ENCODE data around the gene CELA3A.
"Not testable (repeated sequence)": the region's sequence is repeated elsewhere in the genome, so short reads cannot be mapped to it uniquely, and the experiment has no call there.

Gene CELA3A

GRCh38 chr1:21982122-21982521 lies 19.3 kb upstream of the CELA3A start:
- not testable (repeated sequence) for DNase-seq

- not testable (repeated sequence) for DNase-seq
Measured at GRCh38 chr1:21983539-21983938, 17.9 kb upstream of the CELA3A start.

DNA sequence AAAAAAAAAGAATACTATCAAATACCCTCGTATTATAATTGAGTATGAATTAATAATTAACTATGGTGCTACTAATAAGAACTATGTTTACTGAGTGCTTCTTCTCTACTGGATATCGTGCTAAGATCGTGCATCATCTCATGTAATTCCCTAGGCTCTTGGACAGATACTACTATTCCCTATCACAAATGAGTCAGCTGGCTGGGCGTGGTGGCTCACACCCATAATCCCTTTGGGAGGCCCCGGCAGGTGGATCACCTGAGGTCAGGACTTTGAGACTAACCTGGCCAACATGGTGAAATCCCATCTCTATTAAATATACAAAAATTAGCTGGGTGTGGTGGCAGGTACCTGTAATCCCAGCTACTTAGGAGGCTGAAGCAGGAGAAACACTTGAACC lies 15.6 kb upstream of the CELA3A start:
- DNase-seq = not testable (repeated sequence)

GRCh38 chr1:21986386-21986785 lies 15.1 kb upstream of the CELA3A start:
- not testable (repeated sequence) for DNase-seq

- not testable (repeated sequence) for DNase-seq
Measured at GRCh38 chr1:21989672-21990393, 11.6 kb upstream of the CELA3A start.

- DNase-seq = not testable (repeated sequence)
Measured at GRCh38 chr1:21992186-21992585, 9.3 kb upstream of the CELA3A start.

DNA sequence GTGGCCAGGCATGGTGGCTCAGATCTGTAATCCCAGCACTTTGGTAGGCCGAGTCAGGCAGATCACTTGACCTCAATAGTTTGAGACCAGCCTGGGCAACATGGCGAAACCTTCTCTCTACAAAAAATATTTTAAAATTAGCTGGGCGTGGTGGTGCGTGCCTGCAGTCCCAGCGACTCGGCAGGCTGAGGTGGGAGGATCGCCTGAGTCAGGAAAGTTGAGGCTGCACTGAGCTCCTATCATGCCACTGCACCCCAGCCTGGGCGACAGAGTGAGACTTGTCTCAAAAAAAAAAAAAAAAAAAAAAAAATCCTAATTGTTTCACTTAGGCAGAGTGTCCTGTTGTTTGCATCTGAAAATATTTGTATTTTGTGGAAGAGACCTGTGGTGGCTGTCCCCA lies 6.7 kb upstream of the CELA3A start:
- DNase-seq = not testable (repeated sequence)

GRCh38 chr1:21996663-21996970 lies 4.8 kb upstream of the CELA3A start:
- DNase-seq = not testable (repeated sequence)

DNA sequence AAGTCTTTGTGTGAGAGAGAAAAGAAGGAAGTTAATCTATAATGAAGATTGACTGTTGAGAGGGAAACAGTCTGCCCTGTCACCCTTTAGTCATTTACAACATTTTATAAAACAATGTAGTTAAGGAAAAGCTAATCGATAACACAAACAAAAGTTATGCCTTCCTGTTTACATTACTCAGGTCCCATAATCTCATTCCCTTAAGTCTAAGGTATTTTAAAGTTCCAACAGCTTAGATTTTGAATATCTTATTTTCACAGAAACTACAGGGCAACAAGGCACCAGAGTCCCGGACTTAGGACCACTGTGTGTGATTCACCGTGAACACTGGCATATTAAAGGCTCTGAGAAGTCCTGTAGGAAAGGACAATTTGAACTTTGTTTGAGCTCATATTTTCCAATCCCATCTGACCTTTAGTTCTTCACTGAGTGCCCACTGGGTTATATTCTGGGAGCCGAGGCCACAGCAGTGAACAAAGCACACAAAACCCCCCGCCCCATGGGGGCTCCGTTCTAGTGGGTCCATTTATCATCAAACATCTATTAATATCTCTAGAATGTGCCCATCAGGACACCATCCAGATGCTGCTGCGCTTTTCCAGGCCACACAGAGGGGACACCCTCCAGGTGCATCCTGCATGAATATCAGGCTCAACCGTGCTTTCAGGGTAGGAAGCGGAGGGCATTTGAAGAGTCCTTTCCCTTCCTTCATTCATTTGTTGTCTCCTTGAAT lies 3.4 kb upstream of the CELA3A start:
- DNase-seq = not testable (repeated sequence)

DNA sequence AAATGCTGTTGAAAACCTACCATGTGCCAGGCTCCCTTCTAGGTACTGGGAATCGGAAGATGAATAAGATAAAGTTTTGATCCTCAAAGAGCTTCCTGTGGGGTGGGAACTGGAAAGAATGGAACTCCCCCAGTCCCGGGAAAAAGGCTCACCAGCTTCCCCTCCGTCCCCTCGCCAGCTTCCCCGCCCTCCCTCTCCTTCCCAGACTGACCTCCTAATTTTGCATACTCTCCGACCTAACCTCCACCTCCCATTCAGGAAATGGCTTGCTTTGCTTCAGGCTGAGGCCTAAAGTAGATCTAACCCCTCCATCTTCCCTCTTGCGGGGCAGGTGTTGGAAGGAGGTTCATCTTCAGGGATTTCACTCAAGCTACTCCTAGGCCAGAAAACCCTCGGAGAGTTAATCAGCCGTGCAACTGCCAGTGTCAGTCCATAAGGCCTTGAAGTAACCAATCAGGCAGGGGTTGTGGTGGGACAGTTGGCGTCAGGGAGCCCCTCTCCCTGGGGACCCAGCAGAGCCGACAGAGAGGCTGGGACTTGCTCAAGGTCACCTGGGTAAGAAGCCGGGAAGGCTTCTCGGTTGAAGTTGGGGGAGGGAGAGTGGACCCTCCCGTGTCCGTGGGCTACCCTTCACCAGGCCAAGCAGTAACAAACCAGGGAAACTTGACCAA lies 2.7 kb upstream of the CELA3A start:
- not testable (repeated sequence) for DNase-seq

DNA sequence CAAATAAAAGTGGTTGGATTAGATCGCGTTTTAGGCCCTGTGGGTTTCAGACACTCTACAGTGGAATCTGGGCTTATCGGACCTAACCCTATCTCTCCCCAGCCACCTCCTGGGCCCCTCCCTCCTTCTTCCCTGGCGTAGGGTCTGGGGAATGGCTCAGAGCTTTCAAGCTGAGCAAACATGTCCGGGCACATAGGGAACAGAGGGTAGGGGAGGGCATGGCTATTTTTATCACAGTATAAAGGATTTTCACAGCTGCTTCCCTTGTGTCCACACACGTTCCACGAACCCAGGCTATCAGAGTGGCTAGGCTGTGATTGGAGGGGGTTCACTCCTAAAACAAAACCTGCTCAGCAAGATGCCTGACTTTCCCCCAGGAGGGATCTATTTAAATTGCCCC lies 1.8 kb upstream of the CELA3A start:
- not testable (repeated sequence) for DNase-seq

GRCh38 chr1:22002461-22002860 lies 1.0 kb downstream of the CELA3A start:
- DNase-seq = not testable (repeated sequence)

- DNase-seq = not testable (repeated sequence)
Measured at GRCh38 chr1:22002875-22003274, 1.4 kb downstream of the CELA3A start.

GRCh38 chr1:22003959-22004358 lies 2.5 kb downstream of the CELA3A start:
- DNase-seq = not testable (repeated sequence)

- not testable (repeated sequence) for DNase-seq
Measured at GRCh38 chr1:22005261-22006149, 4.0 kb downstream of the CELA3A start.

- not testable (repeated sequence) for DNase-seq
Measured at GRCh38 chr1:22006736-22007135, 5.3 kb downstream of the CELA3A start.

GRCh38 chr1:22007262-22007661 lies 5.8 kb downstream of the CELA3A start:
- not testable (repeated sequence) for DNase-seq

DNA sequence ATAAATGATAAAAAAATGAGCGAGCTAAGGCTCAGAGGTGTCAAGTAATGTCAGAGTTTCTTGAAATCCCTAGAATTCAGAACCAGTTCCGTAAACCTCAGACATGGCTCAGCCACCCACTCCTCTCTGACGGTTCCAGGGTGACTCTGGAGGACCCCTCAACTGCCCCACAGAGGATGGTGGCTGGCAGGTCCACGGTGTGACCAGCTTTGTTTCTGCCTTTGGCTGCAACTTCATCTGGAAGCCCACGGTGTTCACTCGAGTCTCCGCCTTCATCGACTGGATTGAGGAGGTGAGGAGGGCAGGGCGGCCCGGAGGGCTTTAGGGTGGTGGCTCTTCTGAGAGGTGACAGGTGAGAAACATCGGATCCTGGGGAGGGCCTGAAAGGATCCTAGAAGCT lies 8.1 kb downstream of the CELA3A start:
- not testable (repeated sequence) for DNase-seq

DNA sequence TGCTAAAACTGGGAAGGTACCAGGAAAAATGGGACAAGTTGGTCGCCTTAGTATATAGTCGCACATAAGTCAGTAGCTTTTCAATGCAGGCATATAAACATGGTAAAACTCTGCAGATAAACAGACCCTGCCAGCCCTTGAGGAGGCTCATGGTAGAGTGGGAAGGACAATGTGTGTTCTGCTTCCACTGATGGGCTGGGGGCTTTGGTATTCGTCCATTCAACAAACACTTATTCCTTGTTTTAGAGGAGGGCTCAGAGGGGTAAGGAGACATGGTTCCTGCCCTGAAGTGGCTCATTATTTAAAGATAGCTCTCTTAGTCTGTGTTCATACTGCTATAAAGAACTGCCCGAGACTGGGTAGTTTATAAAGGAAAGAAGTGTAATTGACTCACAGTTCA lies 11.3 kb downstream of the CELA3A start:
- not testable (repeated sequence) for DNase-seq

- not testable (repeated sequence) for DNase-seq
Measured at GRCh38 chr1:22014575-22015206, 13.2 kb downstream of the CELA3A start.

- peak; percentile 68 for DNase-seq
Measured at GRCh38 chr1:22018583-22019559, 17.4 kb downstream of the CELA3A start.
